ENCODE data around the gene HBS1L. TPM values are rescaled to one million over a fixed set of nuclear protein-coding genes. Genes with fewer than 3 reads are reported as not detected.
A peak's percentile ranks its signal among the peaks of the same experiment; 100 is the strongest.

HBS1L gene
- total RNA-seq, 2 experiments from 2014 or later = 82.9 to 93.1 TPM

DNA sequence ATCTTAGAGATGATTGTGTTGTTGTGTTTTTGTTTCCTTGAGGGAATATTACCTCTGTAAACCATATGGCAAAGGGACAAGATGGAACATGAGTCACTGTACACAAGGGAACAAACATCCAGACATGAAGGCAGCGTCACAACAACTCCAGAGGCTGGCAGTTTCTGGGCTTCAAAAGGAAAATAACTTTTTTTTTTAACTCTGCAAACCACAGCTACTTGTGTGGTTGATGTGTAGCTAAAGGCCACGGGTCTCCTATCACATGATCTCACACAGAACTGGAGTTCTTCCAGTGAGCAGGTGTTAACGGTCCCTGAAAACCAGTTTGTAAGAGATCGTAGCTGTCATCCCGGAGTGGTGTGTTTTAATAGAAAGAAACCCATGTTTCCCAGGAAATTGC lies 33.2 kb upstream of the HBS1L start:
- no peaks in the 10 kb centered on the region for H4K20me1 ChIP-seq (ENCODE audit: insufficient read depth, low read length)
- BruUV-seq (replicated peaks) = no TSS peak
- DNase-seq (ENCODE audit: low spot score) = no peak
- H3K9me3 ChIP-seq (ENCODE audit: low read length) = peaks cover 9% of the 10 kb centered on the region; the same call in 1 of the 2 replicates
- POLR2A ChIA-PET = interaction anchor here (1.0 to 4.9 kb wide), 6 partner anchors 13 to 96 kb away, joined by 3 to 32 read pairs (median 6); partner anchors contain the start of genes HBS1L and MYB
- no peaks in the 10 kb centered on the region for H3K36me3 ChIP-seq (ENCODE audit: insufficient read depth, low read length)
- H2AFZ ChIP-seq (ENCODE audit: low read length) = no peak overlapping the region
- H3K4me1 ChIP-seq (ENCODE audit: insufficient read depth, low read length, poor library complexity, severe bottlenecking) = no peaks in the 10 kb centered on the region
- H3K4me3 ChIP-seq (ENCODE audit: low read depth, low read length, poor library complexity, severe bottlenecking) = no peak overlapping the region
- H3K9me2 ChIP-seq (ENCODE audit: insufficient read depth, low read length) = no peaks in the 10 kb centered on the region
- H3K4me2 ChIP-seq (ENCODE audit: low read length) = no peak overlapping the region
- H3K79me2 ChIP-seq (ENCODE audit: insufficient read depth, low read depth, low read length) = no peaks in the 10 kb centered on the region
- no peak for TF ChIP-seq EZH2phosphoT487 (IDR thresholded peaks at IDR 0.05; ENCODE audit: borderline replicate concordance, low read depth, low read length)
- TF ChIP-seq, protein P1, sequence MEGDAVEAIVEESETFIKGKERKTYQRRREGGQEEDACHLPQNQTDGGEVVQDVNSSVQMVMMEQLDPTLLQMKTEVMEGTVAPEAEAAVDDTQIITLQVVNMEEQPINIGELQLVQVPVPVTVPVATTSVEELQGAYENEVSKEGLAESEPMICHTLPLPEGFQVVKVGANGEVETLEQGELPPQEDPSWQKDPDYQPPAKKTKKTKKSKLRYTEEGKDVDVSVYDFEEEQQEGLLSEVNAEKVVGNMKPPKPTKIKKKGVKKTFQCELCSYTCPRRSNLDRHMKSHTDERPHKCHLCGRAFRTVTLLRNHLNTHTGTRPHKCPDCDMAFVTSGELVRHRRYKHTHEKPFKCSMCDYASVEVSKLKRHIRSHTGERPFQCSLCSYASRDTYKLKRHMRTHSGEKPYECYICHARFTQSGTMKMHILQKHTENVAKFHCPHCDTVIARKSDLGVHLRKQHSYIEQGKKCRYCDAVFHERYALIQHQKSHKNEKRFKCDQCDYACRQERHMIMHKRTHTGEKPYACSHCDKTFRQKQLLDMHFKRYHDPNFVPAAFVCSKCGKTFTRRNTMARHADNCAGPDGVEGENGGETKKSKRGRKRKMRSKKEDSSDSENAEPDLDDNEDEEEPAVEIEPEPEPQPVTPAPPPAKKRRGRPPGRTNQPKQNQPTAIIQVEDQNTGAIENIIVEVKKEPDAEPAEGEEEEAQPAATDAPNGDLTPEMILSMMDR (conservative IDR thresholded peaks at IDR 0.05; ENCODE audit: low read length) = no peak
- no peak overlapping the region for H3K27ac ChIP-seq (ENCODE audit: low read depth, low read length, poor library complexity, severe bottlenecking)
- intact Hi-C loops (cut with micrococcal nuclease; ENCODE audit: unreplicated experiment) = no loop called here
- CTCF ChIA-PET (ENCODE audit: unreplicated experiment) = interaction anchor here (1.5 kb wide), 1 partner anchor 25 kb away, joined by 4 read pairs; no protein-coding TSS in a partner anchor

DNA sequence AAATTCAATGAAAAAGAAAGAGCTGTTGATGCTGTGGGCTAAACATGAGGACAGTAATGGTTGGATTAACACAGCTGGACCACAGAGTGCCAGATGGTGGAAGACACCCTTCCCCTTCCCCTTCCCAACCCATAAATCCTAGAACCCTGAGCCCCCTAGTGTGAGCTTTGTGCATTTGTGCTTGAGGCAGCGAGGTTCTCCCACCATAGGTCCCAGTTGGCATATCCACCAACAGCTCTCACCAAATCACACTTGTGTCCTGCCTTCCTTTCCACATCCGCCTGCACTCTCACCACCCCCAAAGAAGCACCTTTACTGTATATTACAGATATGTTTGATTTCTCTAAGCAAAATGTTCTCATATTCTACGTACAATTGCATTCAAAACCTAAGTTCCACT lies 32.8 kb upstream of the HBS1L start:
- H3K4me1 ChIP-seq (ENCODE audit: insufficient read depth, low read length, poor library complexity, severe bottlenecking) = no peaks in the 10 kb centered on the region
- H3K9me3 ChIP-seq (ENCODE audit: low read length) = peaks cover 9% of the 10 kb centered on the region; the same call in 1 of the 2 replicates
- no peaks in the 10 kb centered on the region for H4K20me1 ChIP-seq (ENCODE audit: insufficient read depth, low read length)
- intact Hi-C loops (cut with micrococcal nuclease; ENCODE audit: unreplicated experiment) = no loop called here
- no peak for TF ChIP-seq EZH2phosphoT487 (IDR thresholded peaks at IDR 0.05; ENCODE audit: borderline replicate concordance, low read depth, low read length)
- TF ChIP-seq, protein P1 (conservative IDR thresholded peaks at IDR 0.05; ENCODE audit: low read length) = peak; percentile 56; the same call in 1 of the 2 replicates
- peak; percentile 19 for DNase-seq (ENCODE audit: low spot score)
- ChIA-PET CTCF (ENCODE audit: unreplicated experiment) (interaction anchor here (1.0 to 1.5 kb wide), 2 partner anchors 13 to 25 kb away, joined by 3 to 4 read pairs; no protein-coding TSS in a partner anchor), POLR2A (interaction anchor here (1.0 to 4.9 kb wide), 7 partner anchors 8 to 97 kb away, joined by 3 to 32 read pairs (median 7); partner anchors contain the start of genes HBS1L and MYB)
- H3K4me3 ChIP-seq (ENCODE audit: low read depth, low read length, poor library complexity, severe bottlenecking) = no peak overlapping the region
- no peaks in the 10 kb centered on the region for H3K79me2 ChIP-seq (ENCODE audit: insufficient read depth, low read depth, low read length)
- H3K4me2 ChIP-seq (ENCODE audit: low read length) = peak overlapping the region; percentile 17; the same call in 1 of the 2 replicates
- BruUV-seq (replicated peaks) = no TSS peak
- H3K27ac ChIP-seq (ENCODE audit: low read depth, low read length, poor library complexity, severe bottlenecking) = no peak overlapping the region
- H3K9me2 ChIP-seq (ENCODE audit: insufficient read depth, low read length) = no peaks in the 10 kb centered on the region
- H2AFZ ChIP-seq (ENCODE audit: low read length) = peak overlapping the region; percentile 75; the same call in 1 of the 2 replicates
- no peaks in the 10 kb centered on the region for H3K36me3 ChIP-seq (ENCODE audit: insufficient read depth, low read length)

DNA sequence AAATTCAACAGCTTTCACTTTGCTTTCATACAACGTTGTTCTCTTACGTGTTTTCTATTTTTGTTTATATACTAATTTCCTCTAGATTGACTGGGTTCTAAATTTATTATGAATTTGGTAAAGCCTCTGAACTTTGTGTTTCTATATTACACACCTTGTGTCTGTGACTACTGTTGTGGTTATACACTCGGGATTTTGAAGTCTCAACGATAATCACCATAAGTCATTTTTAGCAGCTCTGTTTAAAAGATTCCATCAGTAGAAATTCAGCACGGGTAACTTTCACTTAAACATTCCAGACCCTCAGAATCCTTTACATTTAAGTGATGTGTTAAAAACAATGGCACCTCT lies 31.8 kb upstream of the HBS1L start:
- H3K79me2 ChIP-seq (ENCODE audit: insufficient read depth, low read depth, low read length) = no peaks in the 10 kb centered on the region
- H2AFZ ChIP-seq (ENCODE audit: low read length) = peak overlapping the region; percentile 75
- H3K4me1 ChIP-seq (ENCODE audit: insufficient read depth, low read length, poor library complexity, severe bottlenecking) = no peaks in the 10 kb centered on the region
- no peak overlapping the region for H3K27ac ChIP-seq (ENCODE audit: low read depth, low read length, poor library complexity, severe bottlenecking)
- intact Hi-C loops (cut with micrococcal nuclease; ENCODE audit: unreplicated experiment) = no loop called here
- peak overlapping the region; percentile 33; the same call in 1 of the 2 replicates for H3K4me2 ChIP-seq (ENCODE audit: low read length)
- no peak overlapping the region for H3K4me3 ChIP-seq (ENCODE audit: low read depth, low read length, poor library complexity, severe bottlenecking)
- H3K9me3 ChIP-seq (ENCODE audit: low read length) = peaks cover 19% of the 10 kb centered on the region
- POLR2A ChIA-PET = interaction anchor here (0.7 to 4.9 kb wide), 13 partner anchors 9 to 989 kb away, joined by 3 to 32 read pairs (median 4); partner anchors contain the start of genes HBS1L and MYB
- CTCF ChIA-PET (ENCODE audit: unreplicated experiment) = interaction anchor here (1.0 kb wide), 1 partner anchor 14 kb away, joined by 3 read pairs; no protein-coding TSS in a partner anchor
- DNase-seq (ENCODE audit: low spot score) = no peak
- H3K9me2 ChIP-seq (ENCODE audit: insufficient read depth, low read length) = no peaks in the 10 kb centered on the region
- H4K20me1 ChIP-seq (ENCODE audit: insufficient read depth, low read length) = no peaks in the 10 kb centered on the region
- BruUV-seq (replicated peaks) = no TSS peak
- H3K36me3 ChIP-seq (ENCODE audit: insufficient read depth, low read length) = no peaks in the 10 kb centered on the region
- TF ChIP-seq EZH2phosphoT487 (IDR thresholded peaks at IDR 0.05; ENCODE audit: borderline replicate concordance, low read depth, low read length) = no peak
